Activated CD4-positive, alpha-beta T cell treated with anti-CD3 and anti-CD28 coated beads, Interleukin-10, Interleukin-2, amounts not matched to agents 100 ng/mL and 50 ng/mL, durations not matched to agents 16 hours and 8 hours (primary cell): Measurements from ENCODE around the gene ITGA1.

Experiments used
- DNase-seq: peaks from one replicate; pipeline ENCODE4 v3.0.0-alpha.2; 2020

ITGA1 gene

DNA sequence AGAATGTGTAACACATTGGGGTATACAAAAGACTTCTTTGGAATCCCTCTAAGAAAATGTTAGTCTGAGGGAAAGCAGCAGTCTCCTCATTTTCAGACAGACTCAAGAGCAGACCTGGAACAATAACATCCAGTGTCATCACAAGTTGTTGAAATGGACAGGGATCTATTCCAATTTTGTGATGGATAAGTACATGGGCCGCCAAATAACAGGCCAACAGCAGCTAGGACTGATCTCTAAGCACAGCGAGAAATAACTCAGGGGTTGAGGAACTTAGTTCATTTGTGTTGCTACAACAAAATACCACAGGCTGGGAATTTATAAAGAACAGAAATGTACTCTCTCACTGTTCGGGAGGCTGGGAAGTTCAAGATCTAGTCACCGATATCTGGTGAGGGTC, 193.8 kb downstream of the ITGA1 start:
- DNase-seq, result no peak

DNA sequence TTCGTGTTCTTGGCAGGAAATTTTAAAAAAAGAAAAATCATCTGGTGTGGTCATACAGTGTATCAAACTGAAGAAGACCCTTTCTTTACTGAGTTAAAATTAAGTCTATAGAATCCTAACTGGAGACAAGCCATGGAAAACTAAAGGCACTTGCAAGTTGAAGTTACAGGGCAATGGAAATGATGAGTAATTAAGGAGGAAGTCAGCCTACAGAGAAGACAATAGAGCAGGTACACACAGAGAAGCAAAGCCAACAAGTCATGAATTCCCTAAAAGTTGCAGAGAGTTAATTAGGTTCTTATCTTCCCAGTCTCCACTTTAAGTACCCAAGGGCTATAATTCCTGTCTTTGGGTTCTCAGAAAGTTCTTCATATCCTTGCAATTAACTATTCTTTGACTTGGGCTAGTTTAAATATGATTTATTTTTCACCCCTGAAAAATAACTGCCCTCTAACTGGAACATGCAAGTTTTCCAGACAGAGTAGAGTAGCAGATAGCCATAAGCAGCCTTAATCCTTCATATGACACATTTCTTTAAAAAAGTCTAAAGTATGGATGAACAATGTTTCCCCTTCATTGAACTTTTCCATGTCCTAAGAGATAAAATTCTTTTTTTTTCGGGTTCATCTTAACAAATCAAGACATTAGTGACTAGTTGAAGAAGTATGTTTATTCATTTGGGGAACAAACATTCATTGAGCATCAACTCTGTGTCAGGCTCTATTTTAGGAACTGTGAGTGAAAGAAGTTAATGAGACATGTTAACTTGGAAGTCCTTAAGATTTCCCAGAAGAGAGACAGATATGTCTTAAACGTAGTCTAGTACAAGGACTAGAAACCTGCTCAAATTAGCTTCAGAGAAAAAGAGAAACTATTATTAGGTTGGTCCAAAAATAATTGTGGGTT, 196.3 kb downstream of the ITGA1 start:
- DNase-seq, result no peak

DNA sequence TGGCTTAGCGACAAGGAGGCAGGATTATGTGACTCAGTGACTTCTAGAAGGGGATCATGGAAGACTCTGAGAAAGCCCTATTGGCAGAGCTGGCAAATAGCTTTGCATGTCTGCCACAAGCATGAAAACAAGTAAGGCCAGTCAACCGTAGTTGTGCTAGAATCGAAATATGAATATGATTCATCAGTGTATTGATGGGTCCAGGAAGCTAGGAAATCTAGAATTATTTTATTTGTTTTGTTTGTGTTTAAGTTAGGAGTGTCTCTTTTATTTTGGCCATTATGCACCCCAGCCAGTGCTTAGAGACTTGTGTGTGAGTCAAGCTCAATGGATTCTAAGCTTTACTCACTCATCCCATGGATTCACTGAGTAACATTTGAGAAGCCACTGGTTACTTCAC, 197.6 kb downstream of the ITGA1 start:
- DNase-seq, result peak; percentile 22

DNA sequence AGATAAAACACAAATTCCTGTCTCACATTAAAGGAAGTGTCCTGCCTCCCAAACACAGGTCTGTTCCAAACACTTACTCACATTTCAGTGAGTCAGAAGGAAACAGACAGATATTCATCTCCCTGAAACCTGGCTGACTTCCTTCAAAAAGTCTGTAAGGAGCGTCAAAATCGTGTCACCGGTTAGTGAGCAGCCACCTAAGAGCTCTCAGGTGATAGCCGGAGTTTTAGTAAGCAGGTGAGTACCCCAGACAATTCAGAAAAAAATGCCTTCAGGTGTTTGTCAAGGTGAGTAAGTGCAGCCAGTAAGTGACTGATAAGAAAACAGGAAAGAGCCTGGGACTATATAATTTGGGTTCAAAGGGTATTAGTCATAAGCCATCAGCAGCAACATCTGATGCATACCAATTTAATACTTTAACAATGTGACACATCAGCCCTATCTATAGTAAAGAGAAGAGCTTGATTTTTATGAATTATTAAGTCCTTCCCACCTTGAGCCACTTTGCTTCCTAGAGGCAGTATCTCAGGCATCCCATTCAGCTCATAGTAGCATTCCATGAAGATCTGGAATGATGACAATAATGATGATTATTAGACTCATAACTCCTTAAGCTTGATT, 200.1 kb downstream of the ITGA1 start:
- peak; percentile 42 for DNase-seq

DNA sequence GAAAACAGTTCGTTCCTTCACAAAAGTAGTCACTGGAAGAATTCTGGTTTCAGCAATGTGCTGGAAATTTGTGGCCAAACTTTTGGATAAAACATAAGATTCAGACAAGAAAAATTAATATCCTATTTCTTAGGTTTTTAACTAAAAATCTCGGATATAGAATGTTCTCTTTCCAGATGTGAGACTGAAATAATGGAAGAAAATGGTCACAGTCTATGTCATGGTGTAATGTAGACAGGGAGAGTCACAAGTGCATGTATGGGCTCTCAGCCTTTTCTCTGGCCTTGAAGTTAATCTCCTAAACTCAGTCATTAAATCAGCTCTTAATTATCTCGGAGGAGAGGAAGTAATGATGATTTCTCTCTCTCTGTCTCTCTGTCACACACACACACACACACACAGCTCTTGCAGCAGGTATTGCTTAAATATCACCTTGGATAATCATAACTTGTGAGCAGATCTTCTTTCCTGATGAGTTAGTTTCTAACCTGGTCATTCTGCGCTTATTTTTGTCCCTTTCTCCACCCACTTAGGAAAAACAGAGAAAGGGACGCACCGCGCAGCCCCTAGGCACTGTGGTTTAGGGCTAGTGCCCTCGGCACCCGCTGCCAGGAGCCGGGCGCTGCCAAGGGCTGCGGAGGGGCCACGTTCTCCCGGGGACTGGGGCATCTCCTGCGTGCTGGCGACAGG, 200.8 kb downstream of the ITGA1 start:
- no peak for DNase-seq

DNA sequence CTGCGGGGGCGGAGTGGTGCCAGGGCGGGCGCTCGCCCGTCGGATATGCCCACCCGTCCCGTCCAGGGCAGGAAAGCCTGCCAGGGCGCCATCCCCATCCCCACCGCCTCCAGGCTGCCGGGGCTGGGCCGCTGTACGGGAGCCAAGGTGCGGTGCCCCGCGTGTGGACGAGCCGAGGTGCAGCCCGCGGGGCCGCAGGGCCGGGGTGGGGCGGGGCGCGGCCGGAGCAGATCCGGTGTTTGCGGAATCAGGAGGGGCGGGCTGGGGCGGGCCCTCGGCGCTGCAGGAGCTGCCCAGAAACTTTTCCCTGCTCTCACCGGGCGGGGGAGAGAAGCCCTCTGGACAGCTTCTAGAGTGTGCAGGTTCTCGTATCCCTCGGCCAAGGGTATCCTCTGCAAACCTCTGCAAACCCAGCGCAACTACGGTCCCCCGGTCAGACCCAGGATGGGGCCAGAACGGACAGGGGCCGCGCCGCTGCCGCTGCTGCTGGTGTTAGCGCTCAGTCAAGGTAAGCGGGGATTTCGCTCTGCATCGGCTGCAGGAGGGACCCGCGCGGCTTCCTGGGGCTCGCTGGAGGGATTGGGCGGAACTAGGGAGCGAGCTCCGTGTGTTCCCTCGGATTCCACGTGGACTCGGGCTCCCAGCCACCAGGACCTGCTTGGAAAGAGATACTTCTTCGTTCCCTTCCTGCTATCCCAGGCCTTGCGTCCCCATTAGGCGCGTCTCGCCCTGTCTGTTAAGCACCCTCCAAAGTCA, 201.5 kb downstream of the ITGA1 start, which contains the start of gene ITGA2:
Gene ITGA2, plus strand, starts transcription at position 328 of the 756 bp plus-strand sequence. Its CDS starts 117 bp downstream, at position 445.
- peak; percentile 48 for DNase-seq

DNA sequence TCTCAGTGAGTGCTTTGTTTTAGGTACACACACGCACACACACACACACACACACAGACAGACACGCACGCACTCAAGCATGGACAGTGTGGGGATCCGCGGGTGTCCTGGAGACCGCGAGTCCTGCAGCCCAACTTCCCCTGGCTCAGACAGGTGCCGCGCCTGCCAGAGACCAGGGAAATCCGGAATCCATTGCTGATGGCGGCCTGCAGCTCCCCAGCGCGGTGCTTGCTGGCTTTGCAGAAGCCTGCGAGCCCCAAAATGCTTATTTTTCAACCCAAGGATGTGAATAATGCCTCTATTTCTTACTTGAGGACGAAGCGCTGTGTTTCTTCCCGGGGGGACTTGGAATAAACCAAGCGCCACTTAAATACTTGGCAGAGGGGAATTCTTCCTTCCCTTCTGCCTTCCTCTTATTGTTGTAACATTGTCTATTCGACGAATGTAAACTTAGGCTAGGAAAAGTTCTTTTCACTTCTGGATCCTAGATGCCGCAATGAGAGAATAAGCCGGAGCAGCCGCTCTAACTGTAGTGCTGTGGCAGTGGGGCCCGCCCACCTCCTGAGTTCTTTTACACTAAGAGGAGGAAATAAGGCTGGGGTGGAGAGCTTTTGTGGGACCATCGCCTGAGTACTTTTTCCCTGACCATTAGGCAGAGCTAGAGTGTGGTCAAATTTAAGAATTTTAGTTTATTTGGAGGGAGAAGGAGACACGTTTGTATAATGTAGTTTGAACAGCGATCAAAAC, 202.2 kb downstream of the ITGA1 start:
- peak; percentile 41 for DNase-seq

DNA sequence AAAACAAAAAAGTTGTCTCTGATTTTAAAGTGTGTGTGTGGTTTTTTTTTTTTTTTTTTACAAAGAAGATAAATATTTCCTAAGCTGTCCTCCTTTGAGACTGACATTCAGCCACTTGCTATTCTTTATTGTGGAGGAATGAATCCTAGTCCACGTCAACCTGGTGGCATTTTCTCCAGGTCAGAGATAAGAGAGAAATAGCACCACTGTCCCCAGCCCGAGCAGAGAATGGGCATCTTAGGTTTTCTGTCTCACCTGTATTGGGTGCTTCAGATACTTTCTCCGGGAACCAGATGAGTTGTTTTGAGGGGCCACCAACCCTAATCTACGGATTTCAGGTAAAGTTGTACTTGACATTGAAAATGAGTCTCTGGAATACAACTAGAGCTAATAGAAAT, 202.8 kb downstream of the ITGA1 start:
- no peak for DNase-seq

DNA sequence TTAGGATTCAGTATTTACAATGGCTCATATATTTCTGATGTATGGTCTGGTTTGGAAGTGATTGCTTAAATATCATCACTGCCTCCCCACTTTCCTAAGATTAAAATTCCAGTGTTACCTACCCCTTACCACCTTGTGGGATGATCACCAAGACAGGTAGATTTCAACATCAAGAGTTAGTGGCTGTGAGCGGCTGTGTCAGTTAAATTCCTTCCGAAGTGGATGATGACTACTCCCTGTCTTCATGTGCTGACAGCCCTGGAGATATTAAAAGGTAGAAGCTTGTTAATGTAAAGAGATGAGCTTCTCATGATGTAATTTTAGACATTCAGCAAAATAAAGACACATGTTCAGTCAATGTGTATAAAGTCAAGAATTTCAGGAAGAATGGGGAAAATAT, 205.7 kb downstream of the ITGA1 start:
- no peak for DNase-seq

DNA sequence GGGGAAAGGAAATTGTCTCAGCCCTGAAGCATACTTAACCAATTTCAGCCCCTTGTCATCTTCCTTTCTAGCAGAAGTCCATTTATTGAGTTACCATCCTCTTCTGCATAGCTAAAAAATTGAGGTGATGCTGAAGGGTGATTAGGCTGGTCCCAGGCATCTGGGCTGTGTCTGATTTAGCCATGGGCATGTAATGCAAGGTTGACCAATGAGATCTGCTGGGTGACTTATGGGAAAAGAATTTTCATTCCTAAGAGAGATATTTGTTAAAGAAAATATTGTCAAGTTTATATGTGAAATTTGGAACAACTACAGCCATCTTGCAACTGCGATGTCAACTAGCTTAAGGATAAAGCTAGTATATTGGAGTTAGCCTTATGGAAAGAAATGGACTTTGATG, 206.6 kb downstream of the ITGA1 start:
- no peak for DNase-seq

DNA sequence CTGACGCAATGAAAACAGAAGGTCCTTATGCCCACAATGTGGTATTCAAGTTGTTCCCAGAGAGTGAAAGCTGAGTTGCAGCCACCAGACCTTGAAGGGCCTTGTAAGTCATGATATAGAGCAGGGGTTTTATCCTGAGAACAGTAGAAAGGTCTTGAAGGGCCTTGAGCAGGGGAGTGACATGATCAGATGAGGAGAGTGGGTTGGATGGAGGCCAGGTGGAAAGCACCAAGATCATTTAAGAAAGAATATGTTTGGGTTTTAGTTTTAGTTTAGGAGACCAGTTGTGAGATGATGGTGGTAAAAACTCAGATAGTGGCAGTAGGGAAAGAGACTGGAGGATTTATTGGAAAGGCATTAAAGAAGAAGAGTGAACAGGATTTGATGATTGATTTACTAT, 207.4 kb downstream of the ITGA1 start:
- no peak for DNase-seq

DNA sequence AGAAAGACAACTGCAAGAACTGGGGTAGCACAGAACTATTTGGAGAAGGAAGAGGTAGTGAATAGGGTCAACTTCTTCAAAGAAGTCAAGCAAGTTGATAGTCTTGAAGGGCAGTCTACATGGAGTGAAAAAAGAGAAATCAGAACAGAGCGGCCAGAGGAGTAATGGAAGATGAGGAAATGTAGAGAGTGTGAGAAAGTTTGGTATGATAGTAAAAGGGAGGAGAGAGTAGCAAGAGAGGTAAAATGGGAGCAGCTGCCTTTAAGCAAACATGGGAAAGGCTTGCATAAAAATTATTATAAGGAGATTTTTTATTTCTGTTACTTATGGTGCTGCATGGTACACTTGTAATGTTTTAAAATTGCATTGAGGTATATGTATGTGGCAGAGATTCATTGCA, 208.2 kb downstream of the ITGA1 start:
- no peak for DNase-seq

DNA sequence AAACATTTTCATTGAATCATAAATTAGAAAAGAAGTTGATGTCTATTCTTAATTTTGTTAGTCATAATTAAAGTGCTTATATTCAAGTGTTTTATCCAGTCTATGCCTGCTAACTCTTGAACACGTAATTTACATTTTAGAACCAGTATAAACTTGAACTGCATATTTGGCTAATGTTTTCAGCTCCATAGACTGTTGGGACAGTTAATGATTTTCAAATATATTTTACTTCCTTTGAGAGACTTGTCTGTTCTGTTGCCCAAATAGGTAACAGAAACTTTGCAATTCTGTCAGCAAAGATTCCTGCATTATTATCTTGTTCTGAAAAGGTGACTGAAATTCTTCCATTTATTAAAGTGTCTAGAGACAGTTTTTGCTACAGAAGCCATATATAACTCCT, 209.3 kb downstream of the ITGA1 start:
- no peak for DNase-seq

DNA sequence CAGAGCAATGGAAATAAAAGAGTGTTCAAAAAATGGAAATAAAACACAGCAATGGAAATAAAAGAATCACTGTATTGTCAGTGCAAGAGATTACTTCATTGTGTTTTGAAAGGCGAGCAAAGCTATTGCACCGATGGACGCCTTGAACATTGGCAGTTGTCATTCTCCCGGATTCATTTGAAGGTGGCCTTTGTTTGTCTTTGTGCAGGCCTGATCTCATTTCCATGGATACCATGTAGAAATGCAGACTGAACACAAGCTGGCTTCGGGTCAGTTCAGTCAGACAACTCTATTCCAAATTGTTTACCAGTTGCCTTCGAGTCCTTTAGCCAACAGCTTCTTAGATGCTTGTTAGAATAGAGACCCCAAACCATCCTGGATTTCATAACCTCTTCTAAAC, 209.7 kb downstream of the ITGA1 start:
- DNase-seq, result no peak

DNA sequence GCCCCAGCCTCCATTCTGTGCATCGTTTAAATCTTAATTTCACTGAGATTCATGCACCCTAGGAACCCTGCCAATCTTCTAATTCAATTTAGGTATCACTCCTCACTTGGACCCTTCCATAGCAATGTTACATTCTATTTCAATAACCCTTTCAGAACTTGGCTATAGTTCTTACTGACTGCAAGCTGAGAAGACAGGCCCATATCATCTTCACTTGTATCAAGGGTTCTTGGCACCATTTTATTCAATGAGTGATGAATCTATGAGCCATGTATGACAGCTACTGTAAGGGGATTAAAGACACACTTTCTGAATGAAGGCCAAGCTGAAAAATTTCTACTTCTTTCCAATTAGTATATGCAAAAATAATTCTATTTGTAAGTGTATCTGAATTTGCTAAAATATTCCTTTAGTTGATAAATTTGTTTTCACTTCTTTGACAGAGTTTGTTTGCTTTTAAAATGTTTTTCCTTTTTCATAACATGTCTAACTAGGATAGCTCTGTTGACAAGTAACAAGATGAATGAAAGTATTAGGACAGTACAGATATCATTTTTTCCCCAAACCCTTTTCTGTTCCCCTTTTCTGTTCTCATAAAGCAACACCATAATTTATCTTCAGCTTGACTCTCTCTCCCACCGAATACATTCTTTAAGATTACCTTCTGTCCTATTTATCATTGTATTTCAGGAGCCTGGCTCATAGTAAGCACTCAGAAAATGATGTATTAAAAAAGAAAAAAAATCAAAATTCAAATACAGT, 211.0 kb downstream of the ITGA1 start:
- no peak for DNase-seq

DNA sequence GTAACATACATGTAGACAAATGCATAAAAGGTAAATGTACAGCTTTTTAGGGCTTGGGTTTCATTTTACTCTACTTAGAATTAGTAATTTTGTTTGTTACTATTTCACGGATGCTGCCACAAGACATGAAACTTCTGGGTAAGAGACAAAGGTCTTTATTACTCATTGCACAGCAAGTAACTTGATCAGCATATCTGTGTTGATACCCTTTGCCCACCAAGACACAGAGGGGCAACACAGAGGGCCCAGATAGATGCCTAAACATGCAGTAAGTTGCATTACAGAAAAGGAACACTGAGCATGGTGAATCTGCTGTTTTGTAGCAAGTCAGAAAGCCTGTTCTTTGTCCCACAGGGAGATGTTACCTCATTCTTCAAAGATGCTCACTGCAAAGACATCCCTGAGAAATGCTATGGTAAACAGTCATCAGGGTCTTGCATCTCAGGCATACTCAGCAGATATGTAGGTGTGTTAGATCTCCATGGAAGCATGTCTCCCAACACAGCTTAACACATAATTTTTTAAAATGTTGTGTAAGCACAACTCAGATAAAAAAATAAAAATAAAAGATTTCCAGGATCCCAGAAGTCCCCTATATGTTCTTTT, 211.7 kb downstream of the ITGA1 start:
- peak; percentile 65 for DNase-seq

DNA sequence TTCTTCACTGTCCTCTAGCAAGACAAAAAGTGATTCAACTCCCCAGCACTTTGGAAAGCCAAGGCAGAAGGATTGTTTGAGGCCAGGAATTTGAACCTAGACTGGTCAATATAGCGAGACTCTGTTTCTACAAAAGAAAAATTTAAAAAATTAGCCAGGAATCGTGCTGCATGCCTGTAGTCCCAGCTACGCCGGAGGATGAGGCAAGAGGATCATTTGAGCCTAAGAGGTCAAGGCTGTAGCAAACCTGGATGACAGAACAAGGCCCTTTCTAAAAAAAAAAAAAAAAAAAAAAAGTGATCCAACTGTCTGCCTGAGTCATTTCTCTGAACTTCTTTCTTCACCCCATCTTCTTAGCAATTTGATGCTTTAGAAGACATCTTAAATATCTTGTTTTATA, 213.8 kb downstream of the ITGA1 start:
- DNase-seq, result no peak

DNA sequence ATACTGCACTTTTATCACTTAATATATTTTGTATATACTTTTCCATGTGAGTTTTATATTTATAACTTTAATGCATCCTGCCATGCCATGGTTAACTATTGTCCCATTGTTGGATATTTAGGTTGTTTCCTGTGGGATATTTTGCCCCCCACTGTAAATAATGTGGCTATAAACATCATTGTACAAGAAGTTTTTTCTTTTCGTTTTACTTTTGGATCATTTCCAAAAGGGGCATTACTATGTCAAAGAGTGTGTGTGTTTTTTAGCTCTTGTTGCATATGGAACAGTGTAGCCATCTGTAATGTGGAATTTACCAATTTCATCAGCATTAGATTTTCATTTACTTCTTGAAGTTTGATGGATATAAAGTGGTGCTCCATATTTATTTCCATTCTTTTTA, 214.8 kb downstream of the ITGA1 start:
- no peak for DNase-seq

DNA sequence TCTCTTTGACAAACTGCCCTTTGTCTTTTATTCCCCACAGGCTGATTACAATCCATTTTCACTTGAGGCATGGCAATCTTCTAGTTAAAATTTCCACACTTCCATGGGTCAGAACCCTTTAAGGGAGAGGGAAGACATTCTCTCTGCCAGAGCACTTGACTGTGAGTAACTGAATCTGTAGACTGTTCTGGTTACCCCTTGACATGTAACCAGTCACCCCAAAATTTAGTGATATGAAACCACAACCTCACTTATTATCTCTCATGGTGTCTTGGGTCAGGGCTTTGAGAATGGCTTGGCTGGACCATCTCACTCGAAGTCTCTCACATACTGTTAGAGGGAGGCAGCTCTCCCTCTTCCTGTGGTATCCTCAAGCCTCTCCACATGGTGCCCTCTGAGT, 215.4 kb downstream of the ITGA1 start:
- DNase-seq, result no peak

DNA sequence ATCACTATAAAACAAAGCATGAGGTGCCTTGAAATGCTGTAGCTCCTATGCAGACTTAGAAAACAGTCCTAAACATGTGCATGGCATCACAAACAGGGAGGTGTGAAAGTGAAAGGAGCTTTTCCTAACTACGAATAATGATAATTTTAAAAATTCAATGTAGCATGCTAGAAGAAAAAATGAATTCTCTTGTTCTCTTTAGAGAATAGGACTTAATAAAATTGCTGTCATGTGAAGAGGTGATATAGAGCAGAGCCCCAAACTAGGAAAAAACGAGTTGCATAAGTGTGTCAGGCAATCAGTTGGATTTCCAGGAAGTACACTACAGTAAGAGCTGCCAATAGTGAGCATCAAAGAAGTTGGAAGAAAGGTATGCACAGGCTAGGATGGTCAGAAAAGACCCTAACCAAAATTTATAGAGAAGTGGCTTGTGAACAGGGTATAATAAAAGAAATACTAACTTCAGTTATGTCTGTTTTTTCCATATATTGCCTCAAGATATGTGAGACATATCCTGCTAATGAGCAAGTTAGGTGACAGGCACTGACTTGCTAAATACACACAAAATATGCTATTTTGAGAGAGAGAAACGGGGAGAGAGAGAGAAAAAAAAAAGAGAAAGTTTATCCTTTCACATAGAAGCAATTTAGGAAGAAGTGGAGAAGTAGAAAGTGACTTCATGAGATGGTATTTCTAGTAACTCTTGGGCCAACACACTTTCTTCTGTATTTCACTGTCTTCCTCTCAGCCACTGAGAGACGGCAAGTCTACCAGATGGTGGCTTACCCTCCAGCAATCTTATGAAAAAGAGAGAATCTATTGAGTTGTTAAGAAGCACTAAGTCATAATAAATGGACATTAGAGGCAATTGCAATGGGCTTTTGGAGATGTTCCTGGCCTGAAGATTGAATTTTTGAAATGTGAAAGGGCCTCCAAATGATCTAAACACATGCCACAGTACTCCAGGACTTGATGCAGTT, 219.5 kb downstream of the ITGA1 start:
- no peak for DNase-seq
